Activated CD4-positive, CD25-positive, alpha-beta regulatory T cell treated with anti-CD3 and anti-CD28 coated beads, Interleukin-2, amount 50 U/mL, for 16 hours (primary cell): Measurements from ENCODE around the gene TMEM60.

Experiments used
- DNase-seq: peaks from one replicate; pipeline ENCODE4 v3.0.0-alpha.2; 2020; ENCODE audit warnings: low read depth, low spot score

The TMEM60 gene

GRCh38 chr7:77771901-77772300, 26.3 kb downstream of the TMEM60 start:
- DNase-seq = no peak

GRCh38 chr7:77770316-77770715, 27.9 kb downstream of the TMEM60 start:
- no peak for DNase-seq

GRCh38 chr7:77766801-77767605, 31.2 kb downstream of the TMEM60 start:
- no peak for DNase-seq

- no peak for DNase-seq
These were observed 32.1 kb downstream of the TMEM60 start for GRCh38 chr7:77765906-77766800.

- DNase-seq = no peak
These were observed 32.8 kb downstream of the TMEM60 start for GRCh38 chr7:77765481-77765880.

- DNase-seq = no peak
These were observed 37.3 kb downstream of the TMEM60 start for GRCh38 chr7:77760809-77761453.

GRCh38 chr7:77759294-77759889, 38.8 kb downstream of the TMEM60 start:
- peak; percentile 68 for DNase-seq

GRCh38 chr7:77757589-77757988, 40.6 kb downstream of the TMEM60 start:
- no peak for DNase-seq

GRCh38 chr7:77753173-77753572, 45.1 kb downstream of the TMEM60 start:
- DNase-seq = no peak

GRCh38 chr7:77752016-77752415, 46.2 kb downstream of the TMEM60 start:
- DNase-seq = no peak

- DNase-seq = no peak
These were observed 50.5 kb downstream of the TMEM60 start for GRCh38 chr7:77747718-77748117.

GRCh38 chr7:77747178-77747577, 51.1 kb downstream of the TMEM60 start:
- DNase-seq = no peak

- DNase-seq = no peak
These were observed 51.4 kb downstream of the TMEM60 start for GRCh38 chr7:77746824-77747165.

- DNase-seq = no peak
These were observed 51.9 kb downstream of the TMEM60 start for GRCh38 chr7:77746164-77746823.

GRCh38 chr7:77745746-77746145, 52.5 kb downstream of the TMEM60 start:
- no peak for DNase-seq
